A172 (cell line): Measurements from ENCODE around the gene SDHAF1. TPM values are rescaled to one million over a fixed set of nuclear protein-coding genes. Genes with fewer than 3 reads are reported as not detected.
"Not testable (repeated sequence)": the region's sequence is repeated elsewhere in the genome, so short reads cannot be mapped to it uniquely, and the experiment has no call there.

Experiments
- DNase-seq: peaks from one replicate; pipeline ENCODE4 v3.0.0-alpha.2; 2015; ENCODE audit warnings: low spot score
- total RNA-seq: library from RNA; depleted of rRNA; stranded (reverse); fragments of >200 nt; shearing (Covaris generic); gene quantifications from 2 replicates; pipeline ENCODE4 v1.2.3, GENCODE V29; 2014; rRNA removed

The SDHAF1 gene
- total RNA-seq: 20.4 and 24.6 TPM in 2 replicates

- peak; percentile 90 for DNase-seq
Measured at GRCh38 chr19:35995048-35995993, at the start of gene SDHAF1. TSS of gene SDHAF1 (plus strand) at chr19:35995188. CDS start at chr19:35995275, 87 bp downstream.

DNA sequence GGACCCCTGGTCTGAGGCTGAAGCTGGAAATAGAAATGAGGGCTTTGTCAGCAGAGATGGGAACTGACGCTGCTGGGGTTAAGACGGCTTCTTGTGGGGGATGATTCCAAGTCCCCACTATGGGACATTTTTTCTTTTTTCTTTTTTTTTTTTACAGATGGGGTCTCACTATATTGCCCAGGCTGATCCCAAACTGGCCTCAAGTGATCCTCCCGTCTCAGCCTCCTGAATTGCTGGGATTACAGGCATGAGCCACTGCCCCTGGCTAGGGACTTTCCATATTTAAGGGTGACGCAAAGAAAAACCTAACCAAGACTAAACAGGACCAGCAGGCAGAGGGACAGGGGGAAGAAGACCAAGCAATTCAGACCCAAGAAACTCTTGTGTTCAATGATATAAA lies 48.8 kb upstream of the SDHAF1 start:
- DNase-seq: no peak

DNA sequence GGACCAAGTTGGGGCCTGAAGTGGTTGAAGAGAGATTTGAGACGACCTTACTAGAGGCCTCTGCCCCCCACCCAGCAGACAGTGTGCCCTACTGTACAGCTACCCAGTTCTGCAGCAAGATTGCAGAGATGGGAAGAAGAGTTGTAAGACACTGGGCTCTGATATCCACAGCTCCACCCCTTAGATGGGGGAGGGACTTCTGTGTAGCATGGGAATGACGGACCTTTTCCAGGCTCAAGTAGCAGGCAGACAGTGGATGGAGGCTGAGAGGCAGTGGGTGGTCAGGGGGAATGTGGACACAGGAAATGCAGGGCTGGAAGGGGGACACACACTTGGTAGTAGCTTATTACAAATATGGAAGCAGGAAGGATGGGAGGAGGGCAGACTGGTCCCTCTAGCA lies 45.9 kb upstream of the SDHAF1 start:
- no peak for DNase-seq

DNA sequence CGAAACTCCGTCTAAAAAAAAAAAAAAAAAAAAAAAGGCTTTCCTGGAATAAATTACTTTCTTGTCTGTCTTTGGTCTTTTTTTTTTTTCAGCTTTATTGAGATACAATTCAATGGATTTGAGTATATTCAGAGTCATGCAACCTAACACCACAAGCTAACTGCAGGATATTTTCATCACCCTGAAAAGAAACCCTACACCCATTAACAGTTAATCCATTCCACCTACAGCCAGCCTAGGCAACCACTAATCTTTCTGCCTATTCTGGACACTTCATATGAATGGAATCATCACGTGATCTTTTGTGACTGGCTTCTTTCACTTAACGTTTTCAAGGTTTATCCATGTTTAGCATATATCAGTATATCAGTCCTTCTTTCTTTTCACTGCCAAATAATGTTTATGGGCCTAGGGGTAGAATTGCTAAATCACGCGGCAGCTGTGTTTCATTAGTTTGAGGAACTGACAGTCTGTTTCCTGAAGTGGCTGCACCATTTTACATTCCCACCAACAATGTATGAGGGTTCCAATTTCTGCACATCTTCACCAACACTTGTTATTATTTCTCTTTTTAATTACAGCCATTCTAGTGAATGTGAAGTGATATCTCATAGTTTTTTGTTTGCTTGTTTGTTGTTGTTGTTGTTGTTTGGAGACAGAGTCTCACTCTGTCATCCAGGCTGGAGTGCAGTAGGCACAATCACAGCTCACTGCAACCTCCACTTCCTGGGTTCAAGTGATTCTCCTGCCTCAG lies 38.9 kb upstream of the SDHAF1 start:
- no peak for DNase-seq

DNA sequence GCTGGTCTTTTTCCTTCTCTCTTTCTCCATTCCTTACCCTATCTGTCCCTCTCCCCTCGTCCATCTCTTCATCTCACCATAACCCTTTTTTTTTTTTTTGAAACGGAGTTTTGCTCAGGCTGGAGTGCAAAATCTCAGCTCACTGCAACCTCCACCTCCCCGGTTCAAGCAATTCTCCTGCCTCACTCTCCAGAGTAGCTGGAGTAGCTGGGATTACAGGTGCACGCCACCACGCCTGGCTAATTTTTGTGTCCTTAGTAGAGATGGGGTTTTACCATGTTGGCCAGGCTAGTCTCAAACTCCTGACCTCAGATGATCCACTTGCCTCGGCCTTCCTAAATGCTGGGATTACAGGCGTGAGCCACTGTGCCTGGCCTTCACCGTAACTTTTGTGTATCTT lies 37.6 kb upstream of the SDHAF1 start:
- DNase-seq: not testable (repeated sequence)

DNA sequence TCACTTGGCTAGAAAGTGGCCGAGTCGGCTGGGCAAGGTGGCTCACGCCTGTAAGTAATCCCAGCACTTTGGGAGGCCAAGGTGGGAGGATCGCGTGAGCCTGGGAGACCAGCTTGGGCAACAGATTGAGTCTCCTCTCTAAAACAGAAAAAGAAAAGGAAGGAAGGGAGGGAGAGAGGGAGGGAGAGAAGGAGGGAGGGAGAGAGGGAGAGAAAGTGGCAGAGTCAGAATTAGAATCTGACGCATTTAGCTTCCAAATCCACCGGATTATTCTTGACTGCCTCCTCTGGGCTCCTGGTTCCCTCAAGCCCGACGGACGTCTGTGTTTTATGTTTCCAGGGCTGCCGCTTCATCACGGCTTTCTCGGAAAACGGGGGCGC lies 36.3 kb upstream of the SDHAF1 start:
- no peak for DNase-seq

GRCh38 chr19:35959040-35959967 lies 35.7 kb upstream of the SDHAF1 start:
- DNase-seq: no peak

GRCh38 chr19:35959968-35960320 lies 35.0 kb upstream of the SDHAF1 start:
- DNase-seq: no peak

GRCh38 chr19:35960432-35960972 lies 34.5 kb upstream of the SDHAF1 start:
- DNase-seq: no peak

DNA sequence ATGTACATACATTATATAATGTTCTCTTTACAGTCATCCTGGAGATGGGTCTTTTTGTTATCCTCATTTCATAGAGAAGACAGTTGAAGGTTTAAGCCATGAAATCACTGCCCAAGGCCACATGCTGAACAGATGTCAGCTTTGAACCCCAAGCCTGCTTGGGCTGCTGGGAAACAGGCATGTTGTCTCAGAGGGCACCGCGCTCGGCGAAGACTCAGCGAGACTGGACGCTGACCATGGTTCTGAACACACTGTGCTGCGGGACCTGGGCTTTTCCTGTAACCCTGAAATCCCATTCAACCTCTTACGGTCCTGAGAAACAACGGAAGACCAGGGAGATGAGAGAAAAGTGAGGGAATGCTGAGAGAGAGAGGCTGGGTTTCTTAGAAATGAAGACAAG lies 31.5 kb upstream of the SDHAF1 start:
- DNase-seq: peak; percentile 41

DNA sequence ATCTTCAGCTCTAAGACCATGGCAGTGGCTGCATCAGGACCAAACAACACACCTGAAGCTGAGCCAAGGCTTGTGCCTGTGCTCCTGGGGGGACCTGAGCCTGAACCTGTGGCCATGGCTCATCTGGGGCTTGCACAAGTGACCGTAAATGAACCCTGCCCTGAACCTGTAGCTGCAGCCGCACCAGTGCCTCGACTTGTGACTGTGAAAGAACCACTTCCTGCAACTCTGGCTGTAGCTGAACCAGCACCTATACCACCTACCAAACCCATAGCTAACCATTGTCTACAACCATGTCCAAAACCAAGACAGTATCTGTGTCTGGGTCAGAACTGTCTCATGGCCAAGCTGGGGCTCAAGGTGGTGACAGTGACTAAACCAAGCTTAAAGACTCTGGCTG lies 28.2 kb upstream of the SDHAF1 start:
- no peak for DNase-seq

DNA sequence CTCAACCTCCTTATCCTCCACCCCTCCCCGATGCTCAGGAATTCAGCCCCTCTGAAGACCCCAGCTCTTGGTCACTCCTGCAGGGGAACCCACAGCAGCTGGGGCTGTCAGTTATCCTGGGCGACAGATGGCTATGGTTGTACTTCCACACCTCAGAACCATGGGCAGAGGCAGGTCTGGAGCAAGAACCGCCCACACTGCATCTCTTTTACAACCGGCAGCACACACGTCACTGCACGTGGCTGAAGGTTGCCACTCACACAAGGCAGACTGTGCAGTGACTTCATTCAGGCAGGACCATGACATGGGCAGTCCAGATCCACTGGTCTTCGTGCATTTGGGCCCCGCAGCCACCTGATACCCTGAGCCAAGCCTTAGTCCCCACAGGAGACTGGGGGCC lies 21.5 kb upstream of the SDHAF1 start:
- no peak for DNase-seq

DNA sequence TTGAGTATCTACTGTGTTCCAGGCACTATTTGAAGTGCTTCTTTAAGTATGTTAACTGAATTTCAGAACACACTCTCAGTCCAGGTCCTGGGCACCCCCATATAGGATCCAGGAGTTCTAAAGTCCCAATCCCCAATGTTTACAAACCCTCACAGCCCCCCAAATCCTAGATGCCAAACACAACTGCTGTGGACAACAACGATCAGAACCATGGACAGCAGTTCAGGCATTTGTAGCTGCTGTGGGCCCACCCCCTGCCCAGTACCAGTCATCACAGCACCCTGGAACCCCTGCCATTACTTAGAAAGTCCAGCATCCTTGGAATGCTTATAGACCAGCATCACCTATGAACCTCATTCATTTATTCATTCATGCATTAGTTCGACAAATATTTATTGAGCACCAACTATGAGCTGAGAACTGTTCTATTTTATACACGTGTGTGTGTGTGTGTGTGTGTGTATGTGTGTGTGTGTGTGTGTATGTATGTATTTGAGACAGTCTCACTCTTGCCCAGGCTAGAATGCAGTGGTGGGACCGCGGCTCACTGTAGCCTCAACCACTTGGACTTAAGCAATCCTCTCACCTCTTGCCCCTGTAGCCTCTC lies 19.3 kb upstream of the SDHAF1 start:
- peak; percentile 38 for DNase-seq

- no peak for DNase-seq
Measured at GRCh38 chr19:35977446-35978222, 17.4 kb upstream of the SDHAF1 start.

- DNase-seq: no peak
Measured at GRCh38 chr19:35978271-35978670, 16.7 kb upstream of the SDHAF1 start.

- no peak for DNase-seq
Measured at GRCh38 chr19:35978832-35979365, 16.1 kb upstream of the SDHAF1 start.

DNA sequence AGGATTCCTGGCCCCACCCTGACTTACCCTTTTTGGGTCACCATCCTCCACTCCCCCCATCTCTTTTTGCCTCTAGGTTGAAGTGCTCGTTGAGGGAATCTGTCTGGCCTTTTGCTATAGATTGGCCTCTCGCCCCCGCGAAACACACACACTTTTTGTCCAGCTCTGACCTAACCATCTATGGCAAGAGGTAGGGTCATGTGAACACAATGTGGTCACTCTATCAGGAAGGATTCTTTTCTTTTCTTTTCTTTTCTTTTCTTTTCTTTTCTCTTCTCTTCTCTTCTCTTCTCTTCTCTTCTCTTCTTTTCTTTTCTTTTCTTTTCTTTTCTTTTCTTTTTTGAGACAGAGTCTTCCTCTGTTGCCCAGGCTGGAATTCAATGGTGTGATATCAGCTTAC lies 14.0 kb upstream of the SDHAF1 start:
- not testable (repeated sequence) for DNase-seq

DNA sequence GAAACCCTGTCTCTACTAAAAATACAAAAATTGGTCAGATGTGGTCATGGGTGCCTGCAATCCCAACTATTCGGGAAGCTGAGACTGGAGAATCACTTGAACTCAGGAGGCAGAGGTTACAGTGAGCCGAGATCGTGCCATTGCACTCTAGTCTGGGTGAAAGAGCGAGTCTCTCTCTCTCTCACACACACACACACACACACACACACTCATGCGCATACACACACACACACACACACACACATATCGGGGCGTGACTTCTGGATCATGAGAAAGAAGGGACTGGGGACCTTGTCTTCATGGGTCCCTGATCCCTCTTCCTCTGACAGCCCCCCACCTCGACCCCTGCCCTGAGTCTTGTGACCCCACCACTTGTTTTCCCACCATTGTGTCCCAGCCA lies 11.8 kb upstream of the SDHAF1 start:
- DNase-seq: no peak

DNA sequence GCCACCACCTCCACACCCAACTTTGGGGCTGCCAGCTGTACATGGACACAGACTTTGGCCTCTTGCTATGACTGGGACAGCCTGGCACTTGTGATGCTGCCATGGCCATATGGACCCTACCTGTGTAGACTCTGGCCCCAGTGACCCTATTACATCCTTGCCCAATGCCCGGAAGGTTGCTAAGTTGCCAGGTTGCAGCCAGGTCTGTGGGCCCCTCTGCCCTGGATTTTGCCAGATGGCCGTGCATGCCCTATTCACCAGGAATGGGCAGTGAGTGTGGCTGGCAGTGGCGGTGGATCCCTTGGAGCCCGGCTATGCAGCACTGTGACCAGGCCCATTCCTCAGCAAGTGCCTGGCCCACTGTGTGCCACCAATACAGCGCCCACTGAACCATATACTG lies 8.9 kb upstream of the SDHAF1 start:
- DNase-seq: no peak
